ENCODE data around the gene COL12A1. TPM values are rescaled to one million over a fixed set of nuclear protein-coding genes. Genes with fewer than 3 reads are reported as not detected.

Gene COL12A1
- total RNA-seq, 2 experiments from 2014 or later = not detected

GRCh38 chr6:75089921-75090320 is 115.9 kb downstream of the COL12A1 start:
- no peaks in the 10 kb centered on the region for H3K4me1 Mint-ChIP-seq
- ChIA-PET CTCF (no interaction called here), POLR2A (no interaction called here)
- no peak for DNase-seq
- no peak overlapping the region for H3K27ac Mint-ChIP-seq
- peaks cover 9% of the 10 kb centered on the region for H3K27me3 Mint-ChIP-seq
- H3K4me3 Mint-ChIP-seq = no peak overlapping the region
- H3K36me3 Mint-ChIP-seq (ENCODE audit: low read depth) = no peaks in the 10 kb centered on the region
- no peaks in the 10 kb centered on the region for H3K9me3 Mint-ChIP-seq

GRCh38 chr6:75089151-75089897 is 116.5 kb downstream of the COL12A1 start:
- CTCF ChIA-PET = no interaction called here
- H3K9me3 Mint-ChIP-seq = no peaks in the 10 kb centered on the region
- H3K27me3 Mint-ChIP-seq = peaks cover 15% of the 10 kb centered on the region
- H3K27ac Mint-ChIP-seq = no peak overlapping the region
- H3K36me3 Mint-ChIP-seq (ENCODE audit: low read depth) = no peaks in the 10 kb centered on the region
- POLR2A ChIA-PET = no interaction called here
- DNase-seq = no peak
- H3K4me1 Mint-ChIP-seq = no peaks in the 10 kb centered on the region
- no peak overlapping the region for H3K4me3 Mint-ChIP-seq

GRCh38 chr6:75085931-75086635 is 119.8 kb downstream of the COL12A1 start:
- Mint-ChIP-seq H3K9me3 (no peaks in the 10 kb centered on the region), H3K4me3 (no peak overlapping the region), H3K4me1 (no peaks in the 10 kb centered on the region), H3K27me3 (peaks cover 15% of the 10 kb centered on the region), H3K27ac (no peak overlapping the region), H3K36me3 (ENCODE audit: low read depth) (no peaks in the 10 kb centered on the region)
- CTCF ChIA-PET = no interaction called here
- DNase-seq = no peak
- POLR2A ChIA-PET = no interaction called here

GRCh38 chr6:75084872-75085381 is 120.9 kb downstream of the COL12A1 start:
- no peak for DNase-seq
- Mint-ChIP-seq H3K9me3 (no peaks in the 10 kb centered on the region), H3K4me3 (no peak overlapping the region), H3K36me3 (ENCODE audit: low read depth) (no peaks in the 10 kb centered on the region), H3K27me3 (peaks cover 15% of the 10 kb centered on the region), H3K4me1 (no peaks in the 10 kb centered on the region), H3K27ac (no peak overlapping the region)
- CTCF ChIA-PET = no interaction called here
- POLR2A ChIA-PET = no interaction called here

- no peaks in the 10 kb centered on the region for H3K4me1 Mint-ChIP-seq
- no peaks in the 10 kb centered on the region for H3K9me3 Mint-ChIP-seq
- ChIA-PET CTCF (no interaction called here), POLR2A (no interaction called here)
- no peak overlapping the region for H3K4me3 Mint-ChIP-seq
- H3K36me3 Mint-ChIP-seq (ENCODE audit: low read depth) = no peaks in the 10 kb centered on the region
- no peak for DNase-seq
- H3K27ac Mint-ChIP-seq = no peak overlapping the region
- H3K27me3 Mint-ChIP-seq = peaks cover 15% of the 10 kb centered on the region
Measured at GRCh38 chr6:75084018-75084417, 121.8 kb downstream of the COL12A1 start.

GRCh38 chr6:75081921-75082320 is 123.9 kb downstream of the COL12A1 start:
- ChIA-PET POLR2A (no interaction called here), CTCF (no interaction called here)
- Mint-ChIP-seq H3K9me3 (no peaks in the 10 kb centered on the region), H3K27me3 (peaks cover 15% of the 10 kb centered on the region), H3K36me3 (ENCODE audit: low read depth) (no peaks in the 10 kb centered on the region), H3K4me3 (no peak overlapping the region), H3K27ac (no peak overlapping the region), H3K4me1 (no peaks in the 10 kb centered on the region)
- DNase-seq = no peak

- Mint-ChIP-seq H3K4me3 (no peak overlapping the region), H3K4me1 (no peaks in the 10 kb centered on the region), H3K27me3 (peaks cover 15% of the 10 kb centered on the region), H3K9me3 (no peaks in the 10 kb centered on the region), H3K36me3 (ENCODE audit: low read depth) (no peaks in the 10 kb centered on the region), H3K27ac (no peak overlapping the region)
- CTCF ChIA-PET = interaction anchor here (1.2 kb wide), 1 partner anchor 128 kb away, joined by 3 read pairs; no protein-coding TSS in a partner anchor
- DNase-seq = no peak
- POLR2A ChIA-PET = no interaction called here
Measured at GRCh38 chr6:75081047-75081446, 124.8 kb downstream of the COL12A1 start.

GRCh38 chr6:75079589-75079988 is 126.3 kb downstream of the COL12A1 start:
- DNase-seq = no peak
- Mint-ChIP-seq H3K27ac (no peak overlapping the region), H3K4me3 (no peak overlapping the region), H3K27me3 (peaks cover 3% of the 10 kb centered on the region), H3K4me1 (no peaks in the 10 kb centered on the region), H3K36me3 (ENCODE audit: low read depth) (no peaks in the 10 kb centered on the region), H3K9me3 (no peaks in the 10 kb centered on the region)
- ChIA-PET CTCF (interaction anchor here (1.2 kb wide), 1 partner anchor 130 kb away, joined by 3 read pairs; no protein-coding TSS in a partner anchor), POLR2A (no interaction called here)

GRCh38 chr6:75077701-75078100 is 128.2 kb downstream of the COL12A1 start:
- H3K27me3 Mint-ChIP-seq = no peaks in the 10 kb centered on the region
- no peaks in the 10 kb centered on the region for H3K9me3 Mint-ChIP-seq
- no peak overlapping the region for H3K27ac Mint-ChIP-seq
- no peak overlapping the region for H3K4me3 Mint-ChIP-seq
- H3K36me3 Mint-ChIP-seq (ENCODE audit: low read depth) = no peaks in the 10 kb centered on the region
- H3K4me1 Mint-ChIP-seq = no peaks in the 10 kb centered on the region
- ChIA-PET POLR2A (no interaction called here), CTCF (no interaction called here)
- DNase-seq = no peak

- POLR2A ChIA-PET = no interaction called here
- no peaks in the 10 kb centered on the region for H3K4me1 Mint-ChIP-seq
- H3K36me3 Mint-ChIP-seq (ENCODE audit: low read depth) = no peaks in the 10 kb centered on the region
- CTCF ChIA-PET = no interaction called here
- H3K27me3 Mint-ChIP-seq = no peaks in the 10 kb centered on the region
- H3K9me3 Mint-ChIP-seq = no peaks in the 10 kb centered on the region
- H3K4me3 Mint-ChIP-seq = no peak overlapping the region
- DNase-seq = no peak
- H3K27ac Mint-ChIP-seq = no peak overlapping the region
Measured at GRCh38 chr6:75076009-75076408, 129.8 kb downstream of the COL12A1 start.

- ChIA-PET CTCF (no interaction called here), POLR2A (no interaction called here)
- no peaks in the 10 kb centered on the region for H3K36me3 Mint-ChIP-seq (ENCODE audit: low read depth)
- H3K27me3 Mint-ChIP-seq = no peaks in the 10 kb centered on the region
- H3K4me1 Mint-ChIP-seq = no peaks in the 10 kb centered on the region
- DNase-seq = no peak
- H3K27ac Mint-ChIP-seq = no peak overlapping the region
- H3K9me3 Mint-ChIP-seq = no peaks in the 10 kb centered on the region
- H3K4me3 Mint-ChIP-seq = no peak overlapping the region
Measured at GRCh38 chr6:75070244-75070643, 135.6 kb downstream of the COL12A1 start.

GRCh38 chr6:75065523-75065922 is 140.3 kb downstream of the COL12A1 start:
- Mint-ChIP-seq H3K27me3 (no peaks in the 10 kb centered on the region), H3K4me3 (no peak overlapping the region), H3K9me3 (no peaks in the 10 kb centered on the region), H3K27ac (no peak overlapping the region), H3K4me1 (no peaks in the 10 kb centered on the region), H3K36me3 (ENCODE audit: low read depth) (no peaks in the 10 kb centered on the region)
- no peak for DNase-seq
- ChIA-PET POLR2A (no interaction called here), CTCF (no interaction called here)

- no peak overlapping the region for H3K27ac Mint-ChIP-seq
- H3K4me1 Mint-ChIP-seq = no peaks in the 10 kb centered on the region
- ChIA-PET POLR2A (no interaction called here), CTCF (no interaction called here)
- no peaks in the 10 kb centered on the region for H3K36me3 Mint-ChIP-seq (ENCODE audit: low read depth)
- no peak overlapping the region for H3K4me3 Mint-ChIP-seq
- H3K9me3 Mint-ChIP-seq = peaks cover 2% of the 10 kb centered on the region
- H3K27me3 Mint-ChIP-seq = no peaks in the 10 kb centered on the region
- no peak for DNase-seq
Measured at GRCh38 chr6:75052491-75052890, 153.4 kb downstream of the COL12A1 start.

GRCh38 chr6:75049308-75049707 is 156.5 kb downstream of the COL12A1 start:
- no peak for DNase-seq

More at GRCh38 chr6:75049308-75049707, 156.5 kb downstream of the COL12A1 start:
- no peak overlapping the region for H3K27ac Mint-ChIP-seq
- no peaks in the 10 kb centered on the region for H3K27me3 Mint-ChIP-seq
- ChIA-PET CTCF (no interaction called here), POLR2A (no interaction called here)
- H3K4me3 Mint-ChIP-seq = no peak overlapping the region
- peaks cover 2% of the 10 kb centered on the region for H3K9me3 Mint-ChIP-seq
- no peaks in the 10 kb centered on the region for H3K36me3 Mint-ChIP-seq (ENCODE audit: low read depth)
- H3K4me1 Mint-ChIP-seq = no peaks in the 10 kb centered on the region
